ENCODE results near the gene RIMS1. TPM values are rescaled to one million over a fixed set of nuclear protein-coding genes. Genes with fewer than 3 reads are reported as not detected.
A peak's percentile ranks its signal among the peaks of the same experiment; 100 is the strongest.

RIMS1 gene
- total RNA-seq, 1 donor = 0.63 TPM

GRCh38 chr6:72080260-72080941, 194.1 kb downstream of the RIMS1 start:
- no peak for DNase-seq (ENCODE audit: low read depth)
- TF ChIP-seq CTCF (IDR thresholded peaks at IDR 0.05; ENCODE audit: insufficient read depth, low read length) = no peak
- H3K4me3 ChIP-seq (ENCODE audit: low read depth, low read length) = no peak overlapping the region

- no peak for DNase-seq (ENCODE audit: low read depth)
- TF ChIP-seq CTCF (IDR thresholded peaks at IDR 0.05; ENCODE audit: insufficient read depth, low read length) = no peak
- H3K4me3 ChIP-seq (ENCODE audit: low read depth, low read length) = no peak overlapping the region
Measured at GRCh38 chr6:72081871-72082270, 195.5 kb downstream of the RIMS1 start.

GRCh38 chr6:72083976-72084375, 197.6 kb downstream of the RIMS1 start:
- DNase-seq (ENCODE audit: low read depth) = no peak
- H3K4me3 ChIP-seq (ENCODE audit: low read depth, low read length) = no peak overlapping the region
- no peak for TF ChIP-seq CTCF (IDR thresholded peaks at IDR 0.05; ENCODE audit: insufficient read depth, low read length)

- DNase-seq (ENCODE audit: low read depth) = peak; percentile 48
Measured at GRCh38 chr6:72084992-72085569, 198.7 kb downstream of the RIMS1 start.

GRCh38 chr6:72094506-72094905, 208.2 kb downstream of the RIMS1 start:
- no peak for TF ChIP-seq CTCF (IDR thresholded peaks at IDR 0.05; ENCODE audit: insufficient read depth, low read length)
- no peak for DNase-seq (ENCODE audit: low read depth)

More at GRCh38 chr6:72084992-72085569, 198.7 kb downstream of the RIMS1 start:
- no peak overlapping the region for H3K4me3 ChIP-seq (ENCODE audit: low read depth, low read length)
- TF ChIP-seq CTCF (IDR thresholded peaks at IDR 0.05; ENCODE audit: insufficient read depth, low read length) = peak; percentile 40

GRCh38 chr6:72102561-72102960, 216.2 kb downstream of the RIMS1 start:
- no peak for DNase-seq (ENCODE audit: low read depth)
- no peak for TF ChIP-seq CTCF (IDR thresholded peaks at IDR 0.05; ENCODE audit: insufficient read depth, low read length)
- H3K4me3 ChIP-seq (ENCODE audit: low read depth, low read length) = no peak overlapping the region

More at GRCh38 chr6:72094506-72094905, 208.2 kb downstream of the RIMS1 start:
- no peak overlapping the region for H3K4me3 ChIP-seq (ENCODE audit: low read depth, low read length)
